Kidney (tissue), 14 donors: ENCODE results near the gene COL15A1. TPM values are rescaled to one million over a fixed set of nuclear protein-coding genes. Genes with fewer than 3 reads are reported as not detected.
"Not testable (repeated sequence)": the region's sequence is repeated elsewhere in the genome, so short reads cannot be mapped to it uniquely, and the experiment has no call there.

ENCODE experiments used
- DNase-seq, 5 donors: peaks; one replicate each; pipeline ENCODE4 v3.0.0-alpha.2; 2013 to 2020
- FAIRE-seq: peaks from 2 replicates; lab custom pipeline; 2012; peaks lifted over from hg19 to GRCh38; lab: Jason Lieb, UNC
- H3K27ac ChIP-seq, 2 donors: one replicate each; pipeline ENCODE4 v1.7.0; 2013; ENCODE audit warnings: low read depth in 2 of 2, low read length in 2 of 2, inconsistent platforms in 1 of 2
- H3K27me3 ChIP-seq: one replicate; pipeline ENCODE4 v1.7.1; 2013; ENCODE audit warnings: low read length, inconsistent platforms; ENCODE audit not compliant: control insufficient read depth, insufficient read depth
- H3K36me3 ChIP-seq, 3 donors: one replicate each; pipeline versions ENCODE4 v1.7.0 to v1.7.1; 2013; ENCODE audit warnings: low read length in 3 of 3, control low read depth in 1 of 3, inconsistent platforms in 1 of 3; ENCODE audit not compliant: insufficient read depth in 3 of 3, control insufficient read depth in 2 of 3
- H3K4me1 ChIP-seq, 3 donors: one replicate each; pipeline versions ENCODE4 v1.7.0 to v1.7.1; 2013; ENCODE audit warnings: low read length in 3 of 3, inconsistent platforms in 1 of 3, low read depth in 1 of 3; ENCODE audit not compliant: control insufficient read depth in 2 of 3, insufficient read depth in 2 of 3
- H3K4me3 ChIP-seq, 3 donors: one replicate each; pipeline versions ENCODE4 v1.7.0 to v1.8.1; 2013; ENCODE audit warnings: low read length in 3 of 3, control low read depth in 1 of 3, inconsistent platforms in 1 of 3
- H3K9ac ChIP-seq, 3 donors: one replicate each; pipeline versions ENCODE4 v1.7.0 to v1.7.1; 2013; ENCODE audit warnings: low read length in 3 of 3, control low read depth in 1 of 3, inconsistent platforms in 1 of 3
- H3K9me3 ChIP-seq, 3 donors: one replicate each; pipeline versions ENCODE4 v1.7.0 to v1.7.1; 2013; ENCODE audit warnings: low read length in 3 of 3, control low read depth in 1 of 3, inconsistent platforms in 1 of 3; ENCODE audit not compliant: control insufficient read depth in 2 of 3, insufficient read depth in 1 of 3
- intact Hi-C: fragments of 100-400 bp; cut with DNase I; formaldehyde crosslinking; loops from one replicate; pipeline ENCODE4 v1.11.1; 2022
- polyA plus RNA-seq: library from polyadenylated mRNA; stranded (reverse); fragments of 350-450 nt; fragmentation: Illumina TruSeq; extraction: RNeasy Lipid Tissue Mini Kit (QIAGEN cat#74804); gene quantifications from one replicate; pipeline ENCODE4 v1.2.3, GENCODE V29; 2014; ENCODE audit warnings: low read depth, low replicate concordance; ENCODE audit not compliant: insufficient read depth
- total RNA-seq: library from RNA; stranded (reverse); fragmentation: NEBNext Ultra II Directional; extraction: Animal tissue kit (Norgen Biotek cat#: 25700); gene quantifications from one replicate; pipeline ENCODE4 v1.2.1, GENCODE V29; 2021
- TF ChIP-seq, protein P1 (sequence below): IDR thresholded peaks from 3 replicates; pipeline ENCODE4 v1.5.1; 2012; ENCODE audit warnings: mild to moderate bottlenecking, moderate library complexity, borderline replicate concordance; ENCODE audit not compliant: insufficient read depth; ENCODE audit errors: extremely low read depth
- donor health status: control.
- donor health status: control.
- donor health status: control.
- donor health status: control.
- donor health status: control.
- donor health status: DM: yes; HTN: yes; CAD: no.
- donor health status: Normal renal cell carcinoma (clear cell type).

The COL15A1 gene
- total and polyA plus RNA-seq, 2 donors from 2014 or later, result 4.7 to 42.0 TPM

DNA sequence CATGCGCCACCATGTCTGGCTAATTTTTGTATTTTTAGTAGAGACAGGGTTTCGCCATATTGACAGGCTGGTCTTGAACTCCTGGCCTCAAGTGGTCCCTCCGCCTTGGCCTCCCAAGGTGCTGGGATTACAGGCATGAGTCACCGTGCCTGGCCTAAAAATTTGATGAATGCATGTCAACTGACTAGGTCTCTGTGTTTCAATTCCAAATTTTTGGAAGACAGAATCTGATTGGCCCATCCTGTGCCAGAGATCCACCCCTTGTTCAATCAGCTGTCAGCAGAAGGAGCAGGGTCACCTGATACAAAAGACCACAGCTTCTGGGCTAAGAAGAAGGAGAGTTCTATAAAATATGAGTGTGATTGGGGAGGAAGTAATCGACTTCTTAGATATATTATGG is 43.5 kb upstream of the COL15A1 start:
- no peaks in the 10 kb centered on the region for H3K36me3 ChIP-seq
- H3K27me3 ChIP-seq, result no peaks in the 10 kb centered on the region
- FAIRE-seq, result no peak
- peaks cover 0 to 2% (median 0%) of the 10 kb centered on the region in 3 donors for H3K4me1 ChIP-seq
- TF ChIP-seq, protein P1, sequence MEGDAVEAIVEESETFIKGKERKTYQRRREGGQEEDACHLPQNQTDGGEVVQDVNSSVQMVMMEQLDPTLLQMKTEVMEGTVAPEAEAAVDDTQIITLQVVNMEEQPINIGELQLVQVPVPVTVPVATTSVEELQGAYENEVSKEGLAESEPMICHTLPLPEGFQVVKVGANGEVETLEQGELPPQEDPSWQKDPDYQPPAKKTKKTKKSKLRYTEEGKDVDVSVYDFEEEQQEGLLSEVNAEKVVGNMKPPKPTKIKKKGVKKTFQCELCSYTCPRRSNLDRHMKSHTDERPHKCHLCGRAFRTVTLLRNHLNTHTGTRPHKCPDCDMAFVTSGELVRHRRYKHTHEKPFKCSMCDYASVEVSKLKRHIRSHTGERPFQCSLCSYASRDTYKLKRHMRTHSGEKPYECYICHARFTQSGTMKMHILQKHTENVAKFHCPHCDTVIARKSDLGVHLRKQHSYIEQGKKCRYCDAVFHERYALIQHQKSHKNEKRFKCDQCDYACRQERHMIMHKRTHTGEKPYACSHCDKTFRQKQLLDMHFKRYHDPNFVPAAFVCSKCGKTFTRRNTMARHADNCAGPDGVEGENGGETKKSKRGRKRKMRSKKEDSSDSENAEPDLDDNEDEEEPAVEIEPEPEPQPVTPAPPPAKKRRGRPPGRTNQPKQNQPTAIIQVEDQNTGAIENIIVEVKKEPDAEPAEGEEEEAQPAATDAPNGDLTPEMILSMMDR, result no peak
- H3K9me3 ChIP-seq, result no peaks in the 10 kb centered on the region
- H3K9ac ChIP-seq, result no peak overlapping the region
- no peak overlapping the region for H3K27ac ChIP-seq
- intact Hi-C loops, result no loop called here
- no peak overlapping the region for H3K4me3 ChIP-seq
- no peak for DNase-seq

DNA sequence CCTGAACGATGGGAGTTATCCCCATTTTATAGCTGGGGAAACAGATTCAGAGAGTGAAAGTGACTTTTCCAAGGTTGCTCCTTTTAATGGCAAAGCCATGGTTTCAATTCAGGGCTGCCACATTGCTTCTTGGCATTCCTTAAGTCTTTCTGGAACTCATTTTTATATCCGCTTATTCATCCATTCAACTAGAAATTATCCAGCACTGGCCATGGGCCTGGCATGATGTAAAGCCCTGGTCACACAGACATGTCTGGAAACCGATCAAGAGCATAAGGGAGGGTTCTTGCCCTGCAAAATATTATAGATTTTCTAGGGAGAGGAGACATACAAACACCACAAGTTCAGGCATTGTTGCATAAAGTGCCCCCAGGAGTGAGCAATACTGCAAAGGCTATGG is 43.0 kb upstream of the COL15A1 start:
- Histone ChIP-seq H3K27ac (no peak overlapping the region), H3K9ac (no peak overlapping the region), H3K4me1 (peaks cover 0 to 2% (median 0%) of the 10 kb centered on the region in 3 donors), H3K36me3 (no peaks in the 10 kb centered on the region), H3K4me3 (no peak overlapping the region), H3K9me3 (no peaks in the 10 kb centered on the region), H3K27me3 (no peaks in the 10 kb centered on the region)
- no peak for DNase-seq
- TF ChIP-seq, protein P1, result no peak
- no peak for FAIRE-seq
- intact Hi-C loops, result no loop called here

DNA sequence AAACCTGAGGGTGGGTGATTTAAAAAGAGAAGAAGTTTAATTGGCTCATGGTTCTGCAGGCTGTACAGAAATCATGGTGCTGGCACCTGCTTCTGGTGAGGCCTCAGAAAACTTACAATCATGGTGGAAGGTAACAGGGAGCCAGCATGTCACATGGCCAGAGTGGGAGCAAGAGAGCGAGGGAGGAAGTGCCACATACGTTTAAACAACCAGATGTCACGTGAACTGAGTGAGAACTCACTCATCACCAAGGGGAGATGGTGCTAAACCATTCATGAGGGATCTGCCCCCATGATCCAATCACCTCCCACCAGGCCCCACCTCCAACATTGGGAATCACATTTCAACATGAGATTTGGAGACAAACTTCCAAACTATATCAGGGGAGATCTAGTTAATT is 41.9 kb upstream of the COL15A1 start:
- H3K4me3 ChIP-seq, H3K27me3 ChIP-seq, H3K4me1 ChIP-seq, DNase-seq, H3K36me3 ChIP-seq, H3K9me3 ChIP-seq, intact Hi-C loops, H3K27ac ChIP-seq, H3K9ac ChIP-seq, FAIRE-seq: not testable (repeated sequence)

DNA sequence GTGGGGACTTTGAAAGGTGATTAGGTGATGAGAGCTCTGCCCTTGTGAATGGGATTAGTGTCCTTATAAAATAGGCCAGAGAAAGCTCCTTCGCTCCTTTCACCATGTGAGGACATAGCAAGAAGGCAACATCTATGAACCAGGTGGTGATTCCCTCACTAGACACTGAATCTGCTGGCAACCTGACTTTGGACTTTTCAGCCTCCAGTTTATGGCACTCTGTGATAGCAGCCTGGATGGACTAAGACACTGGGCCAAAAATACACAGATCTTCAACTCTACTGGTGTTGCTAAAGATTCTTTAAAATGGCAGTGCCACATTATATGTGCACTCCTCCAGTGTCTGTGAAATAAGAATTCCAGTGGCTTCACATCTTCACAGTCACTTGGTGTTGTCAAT is 41.2 kb upstream of the COL15A1 start:
- Histone ChIP-seq H3K4me3 (no peak overlapping the region), H3K4me1 (peaks cover 0 to 5% (median 0%) of the 10 kb centered on the region in 3 donors), H3K36me3 (no peaks in the 10 kb centered on the region), H3K9ac (no peak overlapping the region), H3K9me3 (no peaks in the 10 kb centered on the region), H3K27ac (no peak overlapping the region), H3K27me3 (no peaks in the 10 kb centered on the region)
- DNase-seq (no peak), FAIRE-seq (no peak)
- TF ChIP-seq, protein P1, result no peak
- intact Hi-C loops, result no loop called here
